GM19372 (cell line): ENCODE measurements around the gene SMIM5.

Experiments
- ATAC-seq: cut with Tn5 transposase; IDR thresholded peaks from one replicate; pipeline ENCODE4 v1.9.1; 2021; ENCODE audit warnings: mild to moderate bottlenecking, low read depth, moderate library complexity; ENCODE audit not compliant: unreplicated experiment

Gene SMIM5

GRCh38 chr17:75602644-75603043 lies 30.6 kb upstream of the SMIM5 start:
- no peak for ATAC-seq

DNA sequence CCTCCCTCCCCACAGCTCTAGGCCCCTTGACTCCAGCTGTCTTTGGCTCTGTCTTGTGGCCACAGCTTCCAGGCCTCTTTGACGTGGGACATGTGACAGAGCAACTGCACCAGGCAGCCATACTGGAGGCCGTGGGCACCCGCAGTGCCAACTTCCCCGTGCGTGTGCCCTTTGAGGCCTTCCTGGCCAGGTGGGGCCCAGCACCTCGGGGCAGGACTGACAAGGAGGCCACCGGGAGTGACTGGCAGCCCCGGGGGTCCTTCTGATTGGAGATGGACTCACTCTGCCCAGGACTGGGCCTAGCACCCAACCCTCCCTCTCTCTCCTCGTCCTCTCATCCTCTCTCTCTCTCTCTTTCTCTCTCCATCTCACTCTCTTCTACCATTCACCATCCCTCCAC lies 30.1 kb upstream of the SMIM5 start:
- ATAC-seq = no peak

DNA sequence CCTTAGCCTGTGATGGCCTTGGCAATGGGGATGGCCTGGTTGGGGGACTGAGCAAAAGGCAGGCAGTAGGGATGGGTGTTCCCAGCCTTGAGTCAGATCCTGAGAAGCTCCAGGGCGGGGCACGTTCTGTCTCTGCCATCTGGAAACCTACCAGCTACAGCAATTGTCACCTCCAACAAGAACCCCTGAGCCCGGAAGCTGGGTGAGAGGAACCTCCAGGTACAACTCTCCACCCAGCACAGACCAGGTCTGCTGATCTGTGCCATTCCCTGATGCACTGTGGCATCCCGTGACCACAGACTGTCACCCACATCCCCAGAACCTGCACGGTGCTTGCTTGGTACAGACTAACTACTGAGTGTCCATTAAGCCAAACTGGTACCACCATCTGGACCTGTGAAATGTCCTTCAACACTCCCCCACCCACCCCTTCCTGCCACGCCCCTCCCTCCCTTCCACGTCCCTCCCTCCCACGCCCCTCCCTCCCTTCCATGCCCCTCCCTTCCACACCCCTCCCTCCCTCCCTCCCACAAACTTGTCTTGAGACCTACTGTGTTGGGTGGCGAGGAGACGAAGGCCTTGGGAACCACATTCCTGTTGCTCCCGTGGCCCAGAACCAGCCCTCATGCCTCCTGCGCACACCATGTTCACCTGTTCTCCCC lies 29.1 kb upstream of the SMIM5 start:
- ATAC-seq = no peak

DNA sequence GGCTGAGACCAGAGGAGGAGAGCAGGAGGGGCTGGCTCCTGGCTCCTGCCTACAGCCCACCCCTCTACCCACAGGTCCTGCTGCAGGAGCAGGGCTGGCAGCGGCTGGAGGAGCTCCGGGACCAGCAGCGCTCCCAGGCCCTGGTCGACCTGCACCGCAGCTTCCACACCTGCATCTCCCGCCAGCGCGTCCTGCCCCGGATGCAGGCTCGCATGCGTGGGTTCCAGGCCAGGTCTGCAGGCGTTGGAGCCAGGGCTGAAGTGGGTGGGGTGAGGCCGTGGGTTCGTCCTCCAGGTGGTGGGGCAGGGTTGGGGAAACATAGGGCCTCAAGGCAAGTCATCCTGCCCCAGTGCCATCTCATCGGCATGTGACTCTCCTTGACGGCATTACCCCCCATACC lies 27.4 kb upstream of the SMIM5 start:
- ATAC-seq = no peak

GRCh38 chr17:75607086-75607485 lies 26.1 kb upstream of the SMIM5 start:
- no peak for ATAC-seq

DNA sequence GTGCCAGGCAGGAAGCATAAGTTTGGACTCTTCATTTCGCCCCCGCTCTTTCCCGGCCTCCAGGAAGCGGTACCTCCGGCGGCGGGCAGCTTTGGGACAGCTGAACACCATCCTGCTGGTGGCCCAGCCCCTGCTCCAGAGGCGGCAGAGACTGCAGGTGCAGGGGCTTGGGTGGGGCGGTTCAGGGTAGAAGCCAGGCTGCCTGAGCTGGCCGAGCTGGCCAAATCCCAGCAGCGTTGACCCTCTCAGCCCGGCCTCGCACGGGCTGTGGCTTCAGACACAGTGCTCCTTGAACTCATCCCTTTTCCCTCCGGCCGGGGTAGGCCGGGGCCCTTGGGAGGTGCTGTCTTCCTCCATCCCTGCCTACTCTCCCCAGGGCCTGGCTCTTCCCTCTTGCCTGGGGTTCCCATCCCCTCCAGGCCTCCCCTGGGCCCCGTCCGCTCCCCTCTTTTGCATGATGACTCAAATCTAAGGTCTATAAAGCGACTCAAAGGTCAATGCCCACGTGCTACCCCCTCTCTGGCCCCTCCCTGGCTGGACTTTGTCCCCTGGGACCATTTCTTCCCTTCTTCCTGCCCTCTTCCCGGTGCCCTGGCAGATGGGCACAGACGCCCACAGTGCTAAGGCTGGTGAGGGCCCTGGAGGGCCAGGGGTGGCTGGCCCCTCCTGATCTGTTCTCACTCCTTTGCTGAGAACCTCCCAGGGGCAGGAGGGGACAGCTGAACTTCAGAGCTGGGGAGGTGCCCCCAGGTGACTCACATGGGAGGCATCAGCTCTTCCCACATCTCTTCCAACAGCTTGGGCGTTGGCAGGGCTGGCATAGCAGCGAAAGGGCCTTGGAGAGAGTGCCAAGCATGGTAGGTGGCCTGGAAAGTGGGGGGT lies 22.9 kb upstream of the SMIM5 start:
- no peak for ATAC-seq

DNA sequence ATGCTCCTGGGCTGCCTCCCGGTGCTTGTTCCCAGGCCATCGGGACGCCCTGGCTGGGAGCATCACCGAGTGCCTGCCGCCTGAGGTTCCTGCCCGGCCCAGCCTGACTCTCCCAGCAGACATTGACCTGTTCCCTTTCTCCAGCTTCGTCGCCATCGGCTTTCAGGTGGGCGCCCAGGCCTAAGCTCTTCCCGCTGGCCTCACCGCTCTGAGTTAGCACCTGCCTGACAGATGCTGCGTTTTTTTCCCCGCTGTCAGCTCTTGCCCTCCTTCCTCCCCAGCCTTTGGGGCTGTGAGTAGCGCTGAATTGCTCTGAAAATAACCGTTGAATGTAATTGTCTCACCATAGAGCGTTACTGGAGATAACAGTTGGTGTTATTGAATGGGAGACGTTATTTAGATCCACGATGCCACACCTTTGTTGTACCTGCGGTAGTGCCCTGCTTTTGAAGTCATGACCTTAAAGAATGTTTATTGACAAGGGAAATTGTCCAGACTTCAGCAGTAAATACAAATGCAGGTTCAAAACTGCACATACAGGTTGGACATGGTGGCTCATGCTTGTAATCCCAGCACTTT lies 21.3 kb upstream of the SMIM5 start:
- ATAC-seq = no peak

- no peak for ATAC-seq
These were observed 20.2 kb upstream of the SMIM5 start for GRCh38 chr17:75612906-75613626.

DNA sequence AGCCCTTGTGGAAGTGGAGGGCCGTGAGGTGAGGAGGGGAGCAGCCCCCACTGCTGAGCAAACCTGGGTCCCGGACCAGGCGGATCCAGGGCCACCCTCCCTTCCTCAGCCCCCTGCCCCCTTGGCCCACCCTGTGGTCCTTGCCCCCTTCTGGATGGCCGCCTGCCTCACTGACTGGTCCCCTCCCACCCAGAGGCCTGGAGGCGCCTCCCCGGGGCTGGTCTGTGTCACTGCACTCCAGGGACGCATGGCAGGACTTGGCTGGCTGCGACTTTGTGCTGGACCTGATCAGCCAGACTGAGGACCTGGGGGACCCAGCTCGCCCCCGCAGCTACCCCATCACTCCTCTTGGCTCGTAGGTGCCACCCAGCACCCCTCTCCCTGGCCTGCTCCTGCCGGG lies 19.2 kb upstream of the SMIM5 start:
- no peak for ATAC-seq

DNA sequence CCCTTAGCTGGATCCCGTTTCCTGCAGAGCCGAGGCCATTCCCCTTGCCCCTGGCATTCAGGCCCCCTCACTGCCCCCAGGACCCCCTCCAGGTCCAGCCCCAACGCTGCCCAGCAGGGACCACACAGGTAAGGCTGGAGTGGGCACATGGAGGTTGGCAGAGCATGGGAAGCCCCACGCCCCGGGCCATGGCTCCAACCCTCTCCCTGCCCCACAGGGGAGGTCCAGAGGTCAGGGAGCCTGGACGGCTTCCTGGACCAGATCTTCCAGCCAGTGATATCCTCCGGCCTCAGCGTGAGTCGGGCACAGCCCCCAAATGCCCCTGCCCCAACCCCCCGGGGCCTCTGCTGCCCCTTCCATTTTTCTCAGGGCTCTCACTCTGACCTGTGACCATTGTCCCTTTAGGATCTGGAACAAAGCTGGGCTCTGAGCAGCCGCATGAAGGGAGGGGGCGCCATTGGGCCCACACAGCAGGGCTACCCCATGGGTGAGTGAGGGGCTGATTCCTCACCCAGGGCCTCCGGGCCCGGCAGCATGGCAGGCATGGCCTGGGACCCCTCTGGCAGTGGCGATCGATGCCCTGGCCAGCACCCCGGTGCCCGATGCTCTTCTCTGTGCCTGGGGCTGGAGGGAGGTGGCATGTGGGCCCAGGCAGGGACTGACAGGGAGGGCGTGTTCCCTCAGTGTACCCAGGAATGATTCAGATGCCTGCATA lies 18.5 kb upstream of the SMIM5 start:
- no peak for ATAC-seq

DNA sequence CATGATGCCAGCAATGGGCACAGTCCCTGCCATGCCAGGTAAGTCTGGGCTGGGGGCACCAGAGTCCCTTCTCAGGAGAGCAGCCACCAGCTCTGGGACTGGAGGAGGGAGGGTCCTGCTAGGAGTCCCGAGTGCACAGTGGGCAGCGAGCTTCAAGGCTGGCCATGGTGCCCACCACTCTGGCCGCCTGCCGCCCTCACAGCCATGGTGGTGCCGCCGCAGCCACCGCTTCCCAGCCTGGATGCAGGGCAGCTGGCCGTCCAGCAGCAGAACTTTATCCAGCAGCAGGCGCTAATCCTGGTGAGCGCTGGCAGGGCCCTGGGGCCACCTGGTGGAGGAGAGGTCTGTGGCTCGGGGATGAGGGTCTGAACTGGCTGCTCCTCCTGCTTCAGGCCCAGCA lies 17.9 kb upstream of the SMIM5 start:
- ATAC-seq = no peak

DNA sequence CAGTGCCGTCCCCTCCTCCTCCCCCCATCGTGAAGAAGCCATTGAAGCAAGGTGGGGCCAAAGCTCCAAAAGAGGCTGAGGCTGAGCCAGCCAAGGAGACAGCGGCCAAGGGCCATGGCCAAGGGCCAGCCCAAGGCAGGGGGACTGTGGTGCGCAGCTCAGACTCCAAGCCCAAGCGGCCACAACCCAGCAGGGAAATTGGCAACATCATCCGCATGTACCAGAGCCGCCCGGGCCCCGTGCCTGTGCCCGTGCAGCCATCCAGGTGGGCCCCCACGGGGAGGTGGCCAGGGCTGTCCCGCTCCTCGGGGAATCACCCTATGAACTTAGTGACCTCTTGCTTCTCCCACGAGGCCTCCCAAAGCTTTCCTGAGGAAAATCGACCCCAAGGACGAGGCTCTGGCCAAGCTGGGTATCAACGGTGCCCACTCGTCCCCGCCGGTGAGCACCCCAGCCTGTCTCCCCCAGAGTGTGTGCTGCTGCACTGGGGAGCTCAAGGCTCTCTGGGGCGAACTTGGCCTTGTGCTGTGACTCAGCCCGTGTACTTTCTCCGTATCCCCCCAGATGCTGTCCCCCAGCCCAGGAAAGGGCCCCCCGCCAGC lies 16.6 kb upstream of the SMIM5 start:
- ATAC-seq = no peak

DNA sequence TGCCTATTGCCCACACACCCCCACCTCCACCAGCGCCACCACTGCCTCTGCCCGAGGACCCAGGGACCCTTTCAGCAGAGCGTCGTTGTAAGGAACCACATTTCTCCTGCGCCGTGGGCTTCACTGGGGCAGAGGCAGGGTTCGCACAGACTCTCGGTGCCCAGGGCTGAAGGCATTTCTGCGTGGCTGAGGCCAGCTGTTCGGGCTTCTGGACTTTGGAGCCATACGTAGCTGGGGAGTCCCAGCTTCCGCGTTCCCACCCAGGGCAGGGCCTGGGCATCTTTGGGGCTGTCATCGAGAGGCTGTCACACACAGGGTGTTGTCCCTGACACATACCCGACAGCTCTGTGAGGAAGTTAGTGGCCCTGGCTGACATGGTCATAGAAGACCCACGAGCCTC lies 16.0 kb upstream of the SMIM5 start:
- ATAC-seq = no peak

DNA sequence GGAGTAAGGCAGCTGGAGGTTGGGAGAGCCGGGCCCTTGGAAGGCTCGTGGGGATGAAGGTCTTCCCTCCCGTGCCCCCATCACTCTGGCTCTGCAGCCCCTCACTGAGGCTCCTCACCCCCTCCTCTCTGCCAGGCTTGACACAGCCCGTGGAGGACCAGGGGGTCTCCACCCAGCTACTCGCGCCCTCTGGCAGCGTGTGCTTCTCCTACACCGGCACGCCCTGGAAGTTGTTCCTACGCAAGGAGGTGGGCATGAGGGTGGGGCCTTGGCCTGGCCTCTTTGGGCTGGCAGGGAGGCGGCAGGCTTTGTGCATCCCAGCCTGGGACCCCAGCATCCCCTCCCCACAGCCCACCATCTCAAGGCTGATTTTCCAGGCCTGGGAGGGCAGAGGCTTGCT lies 15.6 kb upstream of the SMIM5 start:
- no peak for ATAC-seq

- no peak for ATAC-seq
These were observed 13.5 kb upstream of the SMIM5 start for GRCh38 chr17:75619506-75620431.

DNA sequence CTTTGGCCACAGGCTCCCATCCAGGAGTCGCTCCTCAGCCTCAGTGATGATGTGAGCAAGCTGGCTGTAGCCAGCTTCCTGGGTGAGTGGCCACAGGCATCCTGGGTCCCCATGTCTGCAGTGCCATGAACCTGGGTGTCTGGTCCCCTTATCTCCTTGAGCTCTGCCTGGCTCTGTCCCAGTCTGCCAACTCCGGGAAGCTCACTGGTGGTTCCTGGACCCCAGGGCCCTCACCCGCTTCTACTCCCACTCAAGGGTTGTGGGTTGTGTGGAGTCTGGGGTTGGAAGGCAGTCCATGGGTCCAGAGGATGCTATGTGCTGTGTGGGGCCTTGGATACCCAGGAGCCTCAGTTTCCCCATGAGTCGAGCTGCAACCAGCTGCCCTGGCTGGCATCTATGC lies 11.7 kb upstream of the SMIM5 start:
- no peak for ATAC-seq

DNA sequence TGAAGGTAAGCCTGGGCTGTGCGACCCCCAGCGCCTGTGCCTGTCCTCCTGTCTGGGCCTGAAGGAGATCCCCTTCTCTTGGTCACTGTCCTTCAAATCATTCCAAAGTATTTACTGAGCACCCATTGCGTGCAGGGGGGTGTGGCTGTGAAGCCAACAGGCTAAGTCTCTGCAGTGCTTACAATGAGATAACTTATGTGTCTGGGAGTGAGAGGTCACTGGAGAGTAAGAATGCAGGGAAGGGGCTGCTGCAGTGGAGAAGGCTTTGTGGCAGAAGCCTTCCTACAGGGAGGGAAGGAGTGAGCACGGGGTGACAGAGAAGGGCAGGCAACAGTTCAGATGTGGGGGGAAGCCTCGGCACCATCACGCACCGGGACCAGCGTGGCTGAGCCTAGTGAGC lies 11.2 kb upstream of the SMIM5 start:
- no peak for ATAC-seq

DNA sequence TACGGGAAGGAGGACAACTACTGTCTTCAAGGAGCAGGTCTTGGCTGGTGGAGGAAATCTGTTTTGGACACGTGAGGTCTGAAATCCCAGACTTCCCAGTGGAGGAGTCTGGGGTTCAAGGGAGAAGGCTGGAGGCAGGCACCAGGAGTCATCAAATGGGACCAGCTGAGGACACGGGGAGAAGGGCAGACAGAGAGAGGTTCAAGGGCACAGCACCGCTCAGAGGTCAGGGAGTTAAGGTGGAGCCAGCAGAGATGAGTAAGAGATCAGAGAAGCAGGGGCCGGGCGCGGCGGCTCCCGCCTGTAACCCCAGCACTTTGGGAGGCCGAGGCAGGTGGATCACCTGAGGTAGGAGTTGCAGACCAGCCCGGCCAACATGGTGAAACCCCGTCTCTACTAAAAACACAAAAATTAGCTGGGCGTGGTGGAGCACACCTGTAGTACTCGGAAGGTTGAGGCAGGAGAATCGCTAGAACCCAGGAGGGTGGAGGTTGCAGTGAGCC lies 10.4 kb upstream of the SMIM5 start:
- no peak for ATAC-seq

DNA sequence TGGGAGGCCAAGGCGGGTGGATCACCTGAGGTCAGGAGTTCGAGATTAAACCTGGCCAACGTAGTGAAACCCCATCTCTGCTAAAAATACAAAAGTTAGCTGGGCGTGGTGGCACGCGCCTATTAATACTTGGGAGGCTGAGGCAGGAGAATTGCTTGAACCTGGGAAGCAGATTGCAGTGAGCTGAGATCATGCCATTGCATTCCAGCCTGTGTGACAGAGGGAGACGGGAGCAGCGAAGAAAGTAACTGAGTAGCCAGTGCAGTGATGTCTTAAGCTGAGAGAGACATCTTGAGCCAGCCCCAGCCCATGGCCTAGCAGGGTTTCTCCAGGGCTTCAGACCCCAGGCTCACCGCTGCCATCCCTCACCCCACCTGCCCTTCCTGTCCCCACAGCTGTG lies 9.8 kb upstream of the SMIM5 start:
- ATAC-seq = no peak
